NCI-H2081 treated with DMSO at 0.1 percent for 48 hours (cell line): ENCODE measurements around the gene ZNF264.
"Not testable (repeated sequence)": the region's sequence is repeated elsewhere in the genome, so short reads cannot be mapped to it uniquely, and the experiment has no call there.

Experiments used
- DNase-seq: peaks from one replicate; lab custom pipeline; 2025; lab: John Stamatoyannopoulos, UW

The ZNF264 gene

DNA sequence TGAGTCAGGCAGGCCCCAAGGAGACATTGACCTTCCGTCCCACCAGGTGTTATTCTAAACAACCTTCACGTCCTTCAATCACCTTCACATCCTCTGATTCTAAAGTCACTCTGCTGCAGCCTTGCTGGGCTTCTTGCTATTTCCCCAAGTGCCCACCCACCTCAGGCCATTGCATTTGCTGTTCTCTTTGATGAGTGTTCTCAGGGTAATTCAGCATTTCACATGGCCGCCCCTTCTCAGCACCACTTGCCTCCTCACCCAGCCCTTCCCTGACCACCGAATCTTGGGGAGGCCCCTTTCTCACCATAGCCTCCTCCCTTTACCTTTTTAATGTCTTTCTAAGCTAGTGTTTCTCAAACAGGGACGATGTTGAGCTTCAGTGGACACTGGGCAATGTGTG, 53.8 kb downstream of the ZNF264 start:
- DNase-seq, result no peak

DNA sequence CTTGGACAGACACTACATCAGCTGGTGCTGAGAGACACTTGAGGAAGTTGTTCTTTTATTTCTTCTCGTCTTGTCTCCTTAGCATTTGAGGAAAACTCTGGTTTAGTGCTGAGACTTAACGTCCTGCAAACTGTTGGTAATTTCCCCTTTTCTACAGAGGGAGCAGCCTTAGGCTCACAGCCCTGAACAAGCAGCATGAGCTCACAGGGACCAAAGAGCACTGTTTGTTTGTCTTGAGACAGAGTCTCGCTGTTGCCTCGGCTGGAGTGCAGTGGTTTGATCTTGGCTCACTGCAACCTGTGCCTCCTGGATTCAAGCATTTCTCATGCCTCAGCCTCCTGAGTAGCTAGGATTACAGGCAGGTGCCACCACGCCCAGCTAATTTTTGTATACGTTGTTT, 54.7 kb downstream of the ZNF264 start:
- no peak for DNase-seq

DNA sequence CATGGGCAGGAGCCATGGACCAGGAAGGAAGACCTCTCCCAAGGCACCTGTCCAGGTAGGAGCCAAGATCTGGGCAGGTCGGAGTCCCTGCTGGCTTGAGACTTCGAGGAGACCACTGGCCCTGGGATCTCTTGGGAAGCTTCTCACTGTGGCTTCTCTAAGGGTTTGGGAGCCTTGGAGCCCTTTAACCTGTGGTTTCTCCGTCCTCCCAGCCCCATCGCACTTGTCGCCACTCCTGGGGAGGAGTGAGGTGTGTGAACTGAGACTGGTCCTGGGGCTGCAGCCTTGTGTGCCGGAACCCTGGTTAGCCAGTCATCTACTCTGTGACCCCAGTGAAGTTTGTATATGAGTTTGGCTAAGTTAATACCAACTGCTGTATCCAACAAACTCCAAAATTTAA, 57.3 kb downstream of the ZNF264 start:
- no peak for DNase-seq

DNA sequence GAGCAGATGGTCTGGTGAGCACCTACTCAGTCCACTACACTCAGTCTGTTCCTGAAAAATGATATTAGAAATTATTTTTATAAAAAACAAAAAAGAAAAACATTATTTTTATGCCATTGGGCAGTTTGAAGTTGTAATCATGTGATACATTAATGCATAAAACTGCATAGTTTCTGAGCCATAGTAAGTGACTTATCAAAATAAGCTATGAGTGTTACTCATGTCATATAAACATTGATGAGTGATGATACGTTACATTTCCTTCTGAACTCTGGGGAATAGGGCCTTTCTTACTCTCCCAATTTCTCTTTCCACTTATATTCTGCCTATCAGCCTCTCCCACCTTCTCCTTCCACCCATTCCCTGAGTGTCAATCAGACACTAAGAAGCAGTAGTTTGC, 58.0 kb downstream of the ZNF264 start:
- DNase-seq, result no peak

DNA sequence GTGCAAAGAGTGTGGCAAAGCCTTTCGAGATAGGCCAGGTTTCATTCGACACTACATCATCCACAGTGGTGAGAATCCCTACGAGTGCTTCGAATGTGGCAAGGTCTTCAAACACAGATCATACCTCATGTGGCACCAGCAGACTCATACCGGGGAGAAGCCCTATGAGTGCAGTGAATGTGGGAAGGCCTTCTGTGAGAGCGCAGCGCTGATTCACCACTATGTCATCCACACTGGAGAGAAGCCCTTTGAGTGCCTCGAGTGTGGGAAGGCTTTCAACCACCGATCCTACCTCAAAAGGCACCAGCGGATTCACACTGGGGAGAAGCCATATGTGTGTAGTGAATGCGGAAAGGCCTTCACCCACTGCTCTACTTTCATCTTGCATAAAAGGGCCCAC, 62.5 kb downstream of the ZNF264 start:
- not testable (repeated sequence) for DNase-seq

DNA sequence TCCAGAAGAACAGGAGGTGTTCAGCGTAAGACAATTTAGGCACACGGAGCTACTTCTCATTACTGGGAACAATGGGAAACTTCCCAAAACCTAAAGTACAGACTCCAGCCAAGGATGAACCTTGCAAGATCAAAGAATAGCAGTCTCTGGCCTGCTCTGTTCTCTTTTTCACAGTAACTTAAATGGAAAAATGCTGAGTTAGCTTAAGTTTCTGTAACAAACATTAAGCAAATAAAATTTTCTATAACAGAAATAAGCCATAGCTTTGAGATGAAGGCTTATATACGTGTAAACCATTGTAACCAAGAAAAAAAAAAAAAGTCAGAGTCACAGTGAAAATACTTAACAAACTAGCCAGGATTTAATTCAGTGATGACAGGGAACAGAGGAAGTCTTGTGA, 70.7 kb downstream of the ZNF264 start:
- no peak for DNase-seq

DNA sequence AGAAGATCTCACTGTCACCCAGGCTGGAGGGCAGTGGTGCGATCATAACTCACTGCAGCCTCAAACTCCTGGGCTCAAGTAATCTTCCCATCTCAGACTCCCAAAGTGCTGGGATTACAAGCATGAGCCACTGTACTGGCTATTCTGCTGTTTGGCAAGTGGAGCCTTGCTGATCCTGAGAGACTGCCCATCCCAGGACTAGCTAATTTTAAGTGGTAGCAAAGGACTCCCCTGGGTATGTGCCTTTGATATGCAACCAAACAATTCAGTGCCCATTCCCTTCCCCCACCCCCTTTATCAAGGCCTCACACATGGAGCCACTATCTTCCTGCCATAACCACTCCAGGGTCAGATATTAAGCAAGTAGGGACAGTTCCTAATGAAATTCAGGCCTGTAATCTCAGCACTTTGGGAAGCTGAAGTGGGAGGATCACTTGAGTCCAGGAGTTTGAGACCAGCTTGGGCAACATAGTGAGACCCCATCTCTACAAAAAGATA, 72.0 kb downstream of the ZNF264 start:
- DNase-seq, result no peak

DNA sequence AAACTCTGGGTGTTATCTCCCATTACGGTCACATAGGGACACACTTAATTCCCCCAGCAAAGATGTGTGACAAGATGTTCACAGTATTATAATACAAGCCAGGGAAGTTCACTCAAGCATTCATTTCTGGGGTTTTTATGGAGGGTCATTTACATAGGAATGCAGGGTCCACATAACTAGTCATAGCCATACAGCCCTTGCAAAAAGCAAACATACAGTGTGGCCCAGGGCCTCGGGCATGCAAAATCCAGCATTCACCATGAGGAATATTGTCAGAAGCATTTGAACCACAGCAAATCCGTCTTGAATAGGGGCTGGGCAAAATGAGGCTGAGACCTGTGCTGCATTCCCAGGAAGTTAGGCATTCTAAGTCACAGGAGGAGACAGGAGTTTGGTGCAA, 76.0 kb downstream of the ZNF264 start:
- DNase-seq, result no peak

DNA sequence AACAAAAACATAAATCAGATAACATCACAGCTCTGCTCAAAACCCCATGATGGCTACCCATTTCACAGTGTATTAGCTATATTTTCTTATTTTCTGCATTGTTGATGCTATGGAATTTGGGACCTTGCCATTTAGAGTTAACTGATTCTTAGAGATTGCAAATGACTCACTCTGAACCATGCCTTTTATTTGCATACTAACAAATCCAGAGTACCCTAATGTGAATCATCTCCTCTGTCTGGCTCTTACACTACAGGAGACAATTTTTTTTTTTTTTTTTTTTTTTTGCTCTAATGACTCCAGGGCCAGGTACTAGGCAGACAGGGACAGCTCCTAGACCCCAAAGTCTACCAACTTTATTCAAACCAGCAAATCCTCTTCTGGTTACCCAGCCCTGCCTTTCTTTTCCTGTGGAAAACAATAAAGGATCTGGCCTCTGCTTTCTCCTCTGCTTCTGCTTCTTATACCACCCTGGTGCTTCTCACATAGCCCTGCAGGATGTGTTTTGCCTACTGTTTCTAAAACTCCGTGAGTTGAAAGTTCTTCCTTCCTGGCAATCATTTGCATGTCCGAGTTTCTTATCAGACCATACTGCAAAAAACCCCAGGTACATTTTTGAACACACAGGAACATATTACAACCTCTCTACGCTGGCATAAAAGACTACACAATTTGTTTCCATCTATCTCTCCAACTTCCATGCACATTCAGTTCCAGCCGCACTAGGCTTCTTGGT, 78.4 kb downstream of the ZNF264 start:
- no peak for DNase-seq

DNA sequence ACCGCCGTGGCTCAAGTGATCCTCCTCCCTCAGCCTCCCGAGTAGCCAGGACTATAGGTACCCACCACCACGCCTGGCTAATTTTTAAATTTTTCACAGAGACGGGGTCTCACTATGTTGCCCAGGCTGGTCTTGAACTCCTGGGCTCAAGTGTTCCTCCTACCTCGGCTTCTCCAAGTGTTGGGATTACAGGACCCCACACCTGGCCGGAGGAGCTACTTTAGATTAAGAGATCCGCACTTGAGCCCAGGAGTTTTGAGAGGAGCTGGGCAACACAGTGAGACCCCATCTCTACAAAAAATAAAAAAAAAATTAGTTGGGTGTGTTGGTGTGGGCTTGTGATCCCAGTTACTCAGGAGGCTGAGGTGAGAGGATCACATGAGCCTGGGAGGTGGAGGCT, 80.0 kb downstream of the ZNF264 start:
- DNase-seq, result no peak
